ENCODE results near the gene ACTRT2. TPM values are rescaled to one million over a fixed set of nuclear protein-coding genes. Genes with fewer than 3 reads are reported as not detected.
A peak's percentile ranks its signal among the peaks of the same experiment; 100 is the strongest.

ACTRT2 gene
- total RNA-seq: not detected
- not detected for polyA plus RNA-seq
- long read RNA-seq, donor 1: 0 reads
- long read RNA-seq, donor 2: 0 reads
- long read RNA-seq, donor 3: 0 reads
- long read RNA-seq, donor 4: 0 reads
- long read RNA-seq, donor 5: 0 reads
- long read RNA-seq, donor 6: 0 reads
- long read RNA-seq, donor 7: 0 reads
- long read RNA-seq, donor 8: 0 reads
- long read RNA-seq, donor 9: 0 reads
- long read RNA-seq, donor 10: 0 reads

DNA sequence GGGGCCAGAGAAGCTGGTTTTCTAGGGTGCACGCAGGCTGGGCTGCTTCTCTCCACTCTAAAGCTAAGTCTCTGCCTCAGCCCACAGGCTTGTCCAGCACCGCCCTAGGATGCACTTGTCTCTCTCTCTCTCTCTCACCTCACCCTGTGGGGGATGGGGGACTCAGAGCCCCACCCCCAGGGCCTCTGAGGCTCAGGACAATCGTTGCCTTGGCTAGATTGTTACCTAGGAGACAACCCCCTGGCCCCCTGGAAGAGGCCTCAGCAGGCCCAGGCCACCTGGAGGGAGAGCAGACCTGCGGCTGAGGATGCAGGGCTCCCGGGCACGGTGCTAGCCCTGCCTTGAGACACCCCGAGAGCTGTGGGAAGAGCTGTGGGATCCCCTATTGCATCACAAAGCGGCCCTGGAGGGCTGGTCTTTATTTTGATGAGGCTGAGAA lies at the start of gene ACTRT2:
TSS of gene ACTRT2 (plus strand) at position 235 of the 439 bp plus-strand sequence. CDS start 220 bp downstream, outside the sequence.
- H3K36me3 ChIP-seq: no peaks in the 10 kb centered on the region
- no peak within 1 kb of the TSS for H3K27ac ChIP-seq
- WGBS, 5 donors: 58 to 66% (median 63%) methylated on average over 3 to 8 of the region's 8 CpGs
- no peak for DNase-seq
- intact Hi-C loops (cut with DNase I; ENCODE audit: low total_unique reads): no loop called here
- no peaks in the 10 kb centered on the region for H3K4me1 ChIP-seq
- H3K27me3 ChIP-seq: peaks cover 0 to 48% (median 0%) of the 10 kb centered on the region in 3 donors
- no peak for TF ChIP-seq EP300 (IDR thresholded peaks at IDR 0.05)
- H3K9me3 ChIP-seq: no peaks in the 10 kb centered on the region
- no peak within 1 kb of the TSS for H3K4me3 ChIP-seq

DNA sequence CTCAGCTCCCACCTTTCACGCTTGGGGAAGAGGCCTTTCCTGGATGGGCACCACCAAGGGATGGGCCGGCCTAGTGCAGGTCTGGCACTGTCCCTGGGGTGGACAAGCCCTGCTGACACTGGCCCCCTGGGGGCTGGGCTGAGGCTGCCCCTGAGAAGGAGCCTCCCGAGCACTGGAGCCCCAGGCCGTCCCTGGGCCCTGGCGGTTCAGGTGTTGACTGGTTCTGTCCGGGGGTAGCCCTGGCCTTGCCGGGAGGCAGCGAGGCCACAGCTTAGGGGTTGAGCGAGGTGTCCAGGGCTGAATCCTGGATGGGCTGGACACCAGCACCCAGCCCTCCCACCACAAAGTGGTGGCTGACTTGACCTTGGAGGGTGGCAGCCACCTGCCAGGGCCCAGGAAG lies 49.7 kb upstream of the ACTRT2 start:
- peak in 1 of 2 donors; percentile 24 for DNase-seq
- Histone ChIP-seq H3K36me3 (no peaks in the 10 kb centered on the region), H3K9me3 (no peaks in the 10 kb centered on the region), H3K27me3 (peaks cover 0 to 85% (median 0%) of the 10 kb centered on the region in 3 donors), H3K4me3 (no peak overlapping the region), H3K4me1 (peaks cover 0 to 23% (median 18%) of the 10 kb centered on the region in 4 donors), H3K27ac (no peak overlapping the region)
- TF ChIP-seq POLR2AphosphoS5 (IDR thresholded peaks at IDR 0.05) (no peak), EP300 (IDR thresholded peaks at IDR 0.05) (no peak), POLR2A (IDR thresholded peaks at IDR 0.05) (no peak)
- TF ChIP-seq, protein P1, sequence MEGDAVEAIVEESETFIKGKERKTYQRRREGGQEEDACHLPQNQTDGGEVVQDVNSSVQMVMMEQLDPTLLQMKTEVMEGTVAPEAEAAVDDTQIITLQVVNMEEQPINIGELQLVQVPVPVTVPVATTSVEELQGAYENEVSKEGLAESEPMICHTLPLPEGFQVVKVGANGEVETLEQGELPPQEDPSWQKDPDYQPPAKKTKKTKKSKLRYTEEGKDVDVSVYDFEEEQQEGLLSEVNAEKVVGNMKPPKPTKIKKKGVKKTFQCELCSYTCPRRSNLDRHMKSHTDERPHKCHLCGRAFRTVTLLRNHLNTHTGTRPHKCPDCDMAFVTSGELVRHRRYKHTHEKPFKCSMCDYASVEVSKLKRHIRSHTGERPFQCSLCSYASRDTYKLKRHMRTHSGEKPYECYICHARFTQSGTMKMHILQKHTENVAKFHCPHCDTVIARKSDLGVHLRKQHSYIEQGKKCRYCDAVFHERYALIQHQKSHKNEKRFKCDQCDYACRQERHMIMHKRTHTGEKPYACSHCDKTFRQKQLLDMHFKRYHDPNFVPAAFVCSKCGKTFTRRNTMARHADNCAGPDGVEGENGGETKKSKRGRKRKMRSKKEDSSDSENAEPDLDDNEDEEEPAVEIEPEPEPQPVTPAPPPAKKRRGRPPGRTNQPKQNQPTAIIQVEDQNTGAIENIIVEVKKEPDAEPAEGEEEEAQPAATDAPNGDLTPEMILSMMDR (IDR thresholded peaks at IDR 0.05): no peak
- intact Hi-C loops (cut with DNase I; ENCODE audit: low total_unique reads): no loop called here
- 92 to 100% (median 93%) methylated on average over 2 to 9 of the region's 9 CpGs for WGBS, 5 donors

DNA sequence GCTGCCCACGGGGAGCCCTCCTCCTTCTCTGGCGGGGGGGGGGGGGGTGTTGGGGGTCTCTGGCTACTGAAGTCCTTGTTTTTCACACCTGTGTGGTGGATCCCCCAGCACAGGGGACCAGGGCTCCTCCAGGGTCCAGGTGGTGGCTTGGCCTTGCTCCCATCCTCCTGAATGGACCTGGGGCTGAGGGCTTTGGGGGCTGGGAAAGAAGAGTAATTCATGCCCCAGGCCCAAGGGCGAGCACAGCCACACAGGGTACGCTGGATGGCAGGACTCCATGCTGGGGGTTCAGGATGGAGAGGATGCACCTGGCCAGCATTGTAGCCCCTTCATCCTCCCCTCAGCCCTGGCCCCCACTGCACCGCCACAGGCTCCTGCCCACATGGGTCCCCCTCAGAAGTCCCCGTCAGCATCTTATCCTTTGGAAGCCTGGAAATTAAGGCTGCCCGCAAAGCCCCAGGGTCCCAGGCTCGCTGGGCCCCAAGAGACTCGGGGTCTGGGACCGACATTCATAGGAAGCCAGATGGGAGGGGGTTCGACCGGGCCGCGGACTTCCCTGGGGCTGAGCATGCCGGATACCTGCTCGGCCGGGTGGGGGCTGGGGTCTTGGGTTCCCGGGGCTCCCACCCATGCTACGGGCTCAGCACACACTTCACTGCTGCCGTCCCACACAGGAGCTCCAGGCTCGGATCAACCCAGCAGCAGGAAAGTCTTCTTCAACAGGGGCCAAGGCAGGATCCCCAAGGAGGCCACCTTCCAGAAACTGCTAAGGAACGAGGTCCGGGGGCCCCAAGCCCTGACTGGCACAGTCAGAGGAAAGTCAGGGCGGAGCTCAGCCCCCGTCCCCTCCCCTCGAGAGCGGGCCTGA lies 49.0 kb upstream of the ACTRT2 start:
- Histone ChIP-seq H3K4me3 (no peak overlapping the region), H3K27me3 (peaks cover 0 to 79% (median 0%) of the 10 kb centered on the region in 3 donors), H3K9me3 (no peaks in the 10 kb centered on the region), H3K27ac (no peak overlapping the region), H3K36me3 (no peaks in the 10 kb centered on the region), H3K4me1 (peaks cover 0 to 23% (median 14%) of the 10 kb centered on the region in 4 donors)
- intact Hi-C loops (cut with DNase I; ENCODE audit: low total_unique reads): no loop called here
- TF ChIP-seq POLR2A (IDR thresholded peaks at IDR 0.05) (no peak), EP300 (IDR thresholded peaks at IDR 0.05) (no peak)
- TF ChIP-seq, protein P1 (IDR thresholded peaks at IDR 0.05): no peak
- WGBS, 5 donors: 87 to 91% (median 88%) methylated on average over 19 to 27 of the region's 27 CpGs
- DNase-seq: no peak

DNA sequence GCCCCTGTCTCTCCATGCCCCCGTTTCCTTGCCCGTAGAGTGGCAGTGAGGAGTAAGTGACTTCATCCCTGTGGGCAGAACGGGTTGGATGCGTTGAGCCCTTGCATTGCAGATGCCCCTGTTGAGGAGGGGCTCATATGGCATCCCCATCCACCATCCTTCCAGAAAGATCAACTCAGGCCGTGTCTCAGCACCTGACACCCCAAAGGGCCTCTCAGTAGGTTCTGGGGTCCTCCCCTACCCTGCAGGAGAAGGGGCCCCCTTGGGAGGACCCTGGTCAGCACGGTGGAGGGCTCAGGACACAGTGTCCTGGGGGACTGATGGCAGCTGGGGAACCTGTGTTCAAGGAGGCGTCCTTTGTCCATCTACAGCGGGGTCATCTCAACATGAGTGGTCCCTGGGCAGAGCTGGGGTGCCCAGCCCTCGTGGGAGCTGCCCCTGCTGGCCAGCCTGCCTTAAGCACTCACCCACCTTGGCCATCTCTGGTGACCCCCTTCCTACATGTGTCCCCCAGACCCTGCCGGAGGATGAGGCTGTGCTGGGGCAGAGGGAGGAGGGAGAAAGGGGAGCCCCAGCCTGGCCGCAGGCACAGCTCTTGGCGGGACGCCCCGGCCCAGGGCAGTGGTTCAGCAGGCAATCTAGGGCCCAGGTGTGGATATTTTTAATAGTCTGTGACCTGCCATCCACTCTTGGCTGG lies 48.2 kb upstream of the ACTRT2 start:
- intact Hi-C loops (cut with DNase I; ENCODE audit: low total_unique reads): no loop called here
- Histone ChIP-seq H3K4me1 (peaks cover 0 to 16% (median 11%) of the 10 kb centered on the region in 4 donors), H3K27me3 (peaks cover 0 to 74% (median 0%) of the 10 kb centered on the region in 3 donors), H3K27ac (no peak overlapping the region), H3K4me3 (no peak overlapping the region), H3K36me3 (no peaks in the 10 kb centered on the region), H3K9me3 (no peaks in the 10 kb centered on the region)
- no peak for TF ChIP-seq POLR2A (IDR thresholded peaks at IDR 0.05)
- no peak for TF ChIP-seq POLR2AphosphoS5 (IDR thresholded peaks at IDR 0.05)
- TF ChIP-seq, protein P1 (IDR thresholded peaks at IDR 0.05): no peak
- TF ChIP-seq EP300 (IDR thresholded peaks at IDR 0.05): no peak
- WGBS, 5 donors: 61 to 71% (median 63%) methylated on average over 7 to 14 of the region's 14 CpGs
- peak in 1 of 2 donors; percentile 26 for DNase-seq
